ENCODE results near the gene ZNF668.

Gene ZNF668

GRCh38 chr16:31099860-31100638 is 26.0 kb upstream of the ZNF668 start:
- peak in 1 of 2 donors; percentile 77 for DNase-seq (ENCODE audit: low read depth in 2 of 2)
- TF ChIP-seq CTCF (IDR thresholded peaks at IDR 0.05; ENCODE audit: low read depth, low read length) = no peak
- H3K4me3 ChIP-seq (replicated peaks in 1 of 2; ENCODE audit: low read depth in 2 of 2, low read length in 2 of 2) = no peak overlapping the region

- peak; percentile 98 to 99 for DNase-seq (ENCODE audit: low read depth in 2 of 2)
- TF ChIP-seq CTCF (IDR thresholded peaks at IDR 0.05; ENCODE audit: low read depth, low read length) = no peak
- peak within 1 kb of the TSS; percentile 75 to 99 for H3K4me3 ChIP-seq (replicated peaks in 1 of 2; ENCODE audit: low read depth in 2 of 2, low read length in 2 of 2)
These were observed 20.5 kb upstream of the ZNF668 start, which contains the start of gene VKORC1 for GRCh38 chr16:31094424-31095120. Gene VKORC1 (minus strand): TSS chr16:31094797. CDS start chr16:31094729, 68 bp downstream.

GRCh38 chr16:31094088-31094423 is 20.0 kb upstream of the ZNF668 start:
- no peak for TF ChIP-seq CTCF (IDR thresholded peaks at IDR 0.05; ENCODE audit: low read depth, low read length)
- peak in 1 of 2 donors; percentile 29 for DNase-seq (ENCODE audit: low read depth in 2 of 2)
- peak overlapping the region; percentile 75 to 99 for H3K4me3 ChIP-seq (replicated peaks in 1 of 2; ENCODE audit: low read depth in 2 of 2, low read length in 2 of 2)

- H3K4me3 ChIP-seq (replicated peaks in 1 of 2; ENCODE audit: low read depth in 2 of 2, low read length in 2 of 2) = peak overlapping the region; percentile 75 to 99
- peak; percentile 27 to 37 for DNase-seq (ENCODE audit: low read depth in 2 of 2)
- no peak for TF ChIP-seq CTCF (IDR thresholded peaks at IDR 0.05; ENCODE audit: low read depth, low read length)
These were observed 19.2 kb upstream of the ZNF668 start for GRCh38 chr16:31093132-31093703.

GRCh38 chr16:31092330-31092729 is 18.3 kb upstream of the ZNF668 start:
- DNase-seq (ENCODE audit: low read depth in 2 of 2) = no peak
- TF ChIP-seq CTCF (IDR thresholded peaks at IDR 0.05; ENCODE audit: low read depth, low read length) = no peak
- H3K4me3 ChIP-seq (replicated peaks in 1 of 2; ENCODE audit: low read depth in 2 of 2, low read length in 2 of 2) = no peak overlapping the region

- H3K4me3 ChIP-seq (replicated peaks in 1 of 2; ENCODE audit: low read depth in 2 of 2, low read length in 2 of 2) = no peak overlapping the region
- DNase-seq (ENCODE audit: low read depth in 2 of 2) = no peak
- no peak for TF ChIP-seq CTCF (IDR thresholded peaks at IDR 0.05; ENCODE audit: low read depth, low read length)
These were observed 16.5 kb upstream of the ZNF668 start for GRCh38 chr16:31090540-31090939.

Measured in cardiac fibroblast (primary cell).